HepG2 (cell line): Measurements from ENCODE around the gene RBBP8NL. TPM values are rescaled to one million over a fixed set of nuclear protein-coding genes. Genes with fewer than 3 reads are reported as not detected.
A peak's percentile ranks its signal among the peaks of the same experiment; 100 is the strongest.

Source experiments
- CEBPG ChIP-seq: IDR thresholded peaks from 2 replicates; pipeline ENCODE4 v1.6.1; 2016
- DNMT3B ChIP-seq: conservative IDR thresholded peaks from 2 replicates; pipeline ENCODE4 v1.6.1; 2016; ENCODE audit warnings: missing biosample characterization, control low read depth
- EED ChIP-seq: sonication (generic); formaldehyde crosslinking; IDR thresholded peaks from 2 replicates; pipeline ENCODE4 v1.5.0; 2020; ENCODE audit warnings: mild to moderate bottlenecking, missing genetic modification reagents
- HOXA7 ChIP-seq: sonication (generic); formaldehyde crosslinking; IDR thresholded peaks from 2 replicates; pipeline ENCODE4 v1.8.1; 2022; ENCODE audit warnings: mild to moderate bottlenecking, missing genetic modification reagents, moderate library complexity
- RAD21 ChIP-seq: fragments of 450-650 bp; formaldehyde crosslinking; IDR thresholded peaks from 2 replicates; pipeline ENCODE4 v1.5.0; 2020; ENCODE audit warnings: mild to moderate bottlenecking
- RBM22 ChIP-seq: fragments of 200-400 bp; formaldehyde crosslinking; optimal IDR thresholded peaks from 2 replicates; pipeline ENCODE3; 2017; ENCODE audit warnings: mild to moderate bottlenecking, low read length, moderate library complexity
- RFX1 ChIP-seq: fragments of 450-650 bp; IDR thresholded peaks from 2 replicates; pipeline ENCODE4 v1.6.1; 2017
- XRCC5 ChIP-seq: fragments of 200-400 bp; formaldehyde crosslinking; optimal IDR thresholded peaks from 2 replicates; pipeline ENCODE3; 2017; ENCODE audit warnings: mild to moderate bottlenecking, low read length
- ZNF124 ChIP-seq: sonication (generic); formaldehyde crosslinking; IDR thresholded peaks from 2 replicates; pipeline ENCODE4 v1.4.0; 2020; ENCODE audit warnings: missing genetic modification reagents
- ZNF318 ChIP-seq: sonication (generic); formaldehyde crosslinking; IDR thresholded peaks from 2 replicates; pipeline ENCODE4 v1.4.0; 2020; ENCODE audit warnings: mild to moderate bottlenecking, missing genetic modification reagents
- ZNF546 ChIP-seq: sonication (generic); formaldehyde crosslinking; conservative IDR thresholded peaks from 2 replicates; pipeline ENCODE4 v1.8.1; 2023; ENCODE audit warnings: mild to moderate bottlenecking, missing genetic modification reagents
- ZNF619 ChIP-seq: sonication (generic); formaldehyde crosslinking; IDR thresholded peaks from 2 replicates; pipeline ENCODE4 v1.4.0; 2020; ENCODE audit warnings: mild to moderate bottlenecking, missing genetic modification reagents
- ZNF766 ChIP-seq: sonication (generic); formaldehyde crosslinking; IDR thresholded peaks from 2 replicates; pipeline ENCODE4 v1.5.0; 2020; ENCODE audit warnings: missing genetic modification reagents, borderline replicate concordance
- ZNF782 ChIP-seq: sonication (generic); formaldehyde crosslinking; IDR thresholded peaks from 2 replicates; pipeline ENCODE4 v1.4.0; 2020; ENCODE audit warnings: missing genetic modification reagents, mild to moderate bottlenecking, borderline replicate concordance
- polyA plus RNA-seq, 8 experiments: library from polyadenylated mRNA; depleted of rRNA in 3 of 8; stranded (reverse) in 7 of 8; unstranded in 1 of 8; fragments of >200 nt; fragmentation: Illumina TruSeq in 4 of 8; extraction: Trizol in 4 of 8; gene quantifications; 2 replicates each; pipeline versions ENCODE4 v1.2.1 to v1.2.3, GENCODE V29; 2011 to 2016; ENCODE audit warnings: low read depth in 4 of 8, missing spikeins in 1 of 8, mixed read lengths in 1 of 8; ENCODE audit not compliant: insufficient read depth in 1 of 8
- total RNA-seq, 5 experiments: library from RNA; depleted of rRNA; stranded (reverse); fragments of >200 nt; fragmentation: Illumina TruSeq; extraction: Trizol; gene quantifications; 2 replicates each; pipeline ENCODE4 v1.2.3, GENCODE V29; 2016; ENCODE audit warnings: low read depth in 1 of 5
- TF ChIP-seq, protein P1 (sequence below): sonication (generic); formaldehyde crosslinking; IDR thresholded peaks from 2 replicates; pipeline ENCODE4 v1.4.0; 2020; ENCODE audit warnings: missing genetic modification reagents

RBBP8NL gene
- total and polyA plus RNA-seq, 2 of the 13 experiments (the other 11 are each of a cell fraction or from before 2014, with no cell fraction given): 0.69 to 0.86 TPM

DNA sequence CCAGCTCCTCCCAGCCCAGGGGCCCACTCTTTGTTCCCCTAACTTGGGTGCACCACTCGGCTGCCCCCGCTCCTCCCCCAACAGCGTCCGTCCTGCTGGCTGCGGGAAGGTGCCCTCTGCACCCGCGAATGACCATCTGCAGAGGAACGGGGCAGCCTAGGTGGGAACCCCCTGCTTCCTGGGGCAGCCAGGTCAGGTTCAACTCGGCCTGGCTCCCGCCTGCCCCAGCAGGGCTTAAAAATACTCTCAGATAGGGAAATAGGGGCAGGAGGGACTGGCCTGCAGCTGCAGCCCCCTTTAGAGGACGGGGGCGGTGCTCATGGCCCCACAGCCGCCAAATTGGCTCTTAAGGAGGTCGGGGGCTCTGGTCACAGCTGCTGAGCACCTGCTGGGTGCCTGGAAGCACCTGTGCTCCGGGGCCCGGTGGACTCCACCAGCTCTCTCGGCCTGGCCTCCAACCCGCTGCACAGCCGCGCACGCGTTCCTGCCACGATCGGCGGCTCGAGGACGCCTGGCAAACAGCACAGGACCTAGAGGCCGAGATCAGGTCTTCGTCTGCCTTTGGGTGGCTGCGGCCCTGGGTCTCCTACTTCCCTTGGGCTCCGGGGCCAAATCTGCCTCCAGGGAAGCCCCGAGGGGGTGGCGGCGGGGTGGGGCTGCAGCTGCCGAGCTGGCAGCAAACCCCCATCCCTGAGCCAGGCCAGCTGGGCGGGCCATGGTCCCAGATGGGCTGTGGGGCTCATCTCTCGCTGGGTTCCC lies 59.5 kb downstream of the RBBP8NL start (continued):
- TF ChIP-seq ZNF318: peak; percentile 41; the same call in 1 of the 2 replicates
- TF ChIP-seq ZNF766 (CRISPR knock-in tag): peak; percentile 26; the same call in 1 of the 2 replicates
- peak; percentile 83 for TF ChIP-seq XRCC5
- no peak for TF ChIP-seq CEBPG (CRISPR knock-in tag)
- TF ChIP-seq ZNF782: peak; percentile 64
- TF ChIP-seq, protein P1, sequence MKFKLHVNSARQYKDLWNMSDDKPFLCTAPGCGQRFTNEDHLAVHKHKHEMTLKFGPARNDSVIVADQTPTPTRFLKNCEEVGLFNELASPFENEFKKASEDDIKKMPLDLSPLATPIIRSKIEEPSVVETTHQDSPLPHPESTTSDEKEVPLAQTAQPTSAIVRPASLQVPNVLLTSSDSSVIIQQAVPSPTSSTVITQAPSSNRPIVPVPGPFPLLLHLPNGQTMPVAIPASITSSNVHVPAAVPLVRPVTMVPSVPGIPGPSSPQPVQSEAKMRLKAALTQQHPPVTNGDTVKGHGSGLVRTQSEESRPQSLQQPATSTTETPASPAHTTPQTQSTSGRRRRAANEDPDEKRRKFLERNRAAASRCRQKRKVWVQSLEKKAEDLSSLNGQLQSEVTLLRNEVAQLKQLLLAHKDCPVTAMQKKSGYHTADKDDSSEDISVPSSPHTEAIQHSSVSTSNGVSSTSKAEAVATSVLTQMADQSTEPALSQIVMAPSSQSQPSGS (CRISPR knock-in tag): no peak
- no peak for TF ChIP-seq DNMT3B (CRISPR knock-in tag)
- peak; percentile 85; the same call in 1 of the 2 replicates for TF ChIP-seq ZNF546 (CRISPR knock-in tag)
- peak; percentile 93; the same call in 1 of the 2 replicates for TF ChIP-seq EED
- 0 out of 2 replicates have a peak, but pooled peaks have one; percentile 18 for TF ChIP-seq ZNF619
- no peak for TF ChIP-seq RBM22
- no peak for TF ChIP-seq RFX1
- peak; percentile 51 for TF ChIP-seq RAD21 (CRISPR knock-in tag)
- TF ChIP-seq ZNF124 (CRISPR knock-in tag): no peak; the same call in 1 of the 2 replicates
- TF ChIP-seq HOXA7 (CRISPR knock-in tag): no peak
